HCT116 (cell line): ENCODE measurements around the gene SDK2. TPM values are rescaled to one million over a fixed set of nuclear protein-coding genes. Genes with fewer than 3 reads are reported as not detected.

Source experiments
- ATAC-seq: fragments of 200-7000 bp; cut with Tn5 transposase; 2 replicates; pipeline ENCODE4 v1.9.1; 2020; ENCODE audit warnings: mild to moderate bottlenecking, moderate library complexity
- BruUV-seq: library from RNA; stranded (reverse); fragments of 400-500 nt; replicated peaks from 2 replicates; lab custom pipeline; 2021; lab: Mats Ljungman, UMichigan
- CTCF ChIA-PET: fragments of 300-600 bp; sonication (Branson Sonifier 250); formaldehyde crosslinking; loops from one replicate; lab custom pipeline; 2021; ENCODE audit warnings: antibody characterized with exemption; lab: Charles Lee
- POLR2A ChIA-PET: fragments of 300-600, 350-600 bp; sonication (Branson Sonifier 250); formaldehyde crosslinking; loops from one replicate; lab custom pipeline; 2021; ENCODE audit warnings: antibody characterized with exemption; lab: Charles Lee
- RAD21 ChIA-PET, 2 experiments: fragments of 300-600 bp; sonication (Branson Sonifier 250); formaldehyde crosslinking; loops; one replicate each; lab custom pipeline; 2023; ENCODE audit warnings: low total read pairs in 2 of 2; ENCODE audit not compliant: uncharacterized antibody in 2 of 2, unreplicated experiment in 2 of 2, low non-redundant PET in 1 of 2; lab: Charles Lee
- DNase-seq: peaks from one replicate; pipeline ENCODE4 v3.0.0-alpha.2; 2010; ENCODE audit warnings: low read depth, low spot score
- H2AFZ ChIP-seq: fragments of 200-600 bp; shearing (Covaris generic), sonication (generic); 2 replicates; pipeline ENCODE4 v1.6.1; 2017; ENCODE audit warnings: low read depth, mixed run types, mixed read lengths, antibody characterized with exemption, low read length; ENCODE audit not compliant: poor library complexity, severe bottlenecking
- H3K27ac ChIP-seq: 2 replicates; pipeline ENCODE4 v1.5.1; 2012; ENCODE audit warnings: low read depth, low read length
- H3K27me3 ChIP-seq: fragments of 200-600 bp; sonication (generic); 2 replicates; pipeline ENCODE4 v1.6.1; 2016; ENCODE audit warnings: mixed run types, low read length, mixed read lengths; ENCODE audit not compliant: insufficient read depth
- H3K36me3 ChIP-seq, 2 experiments: fragments of 200-500 bp in 1 of 2; fragments of 200-600 bp in 1 of 2; sonication (Bioruptor generic) in 1 of 2; sonication (generic) in 1 of 2; 2 replicates each; pipeline versions ENCODE4 v1.5.1 to v1.6.1; 2014 to 2016; ENCODE audit warnings: low read length in 2 of 2, inconsistent platforms in 1 of 2, mixed read lengths in 1 of 2, mixed run types in 1 of 2; ENCODE audit not compliant: insufficient read depth in 2 of 2, control insufficient read depth in 1 of 2
- H3K4me1 ChIP-seq, 2 experiments: fragments of 200-600 bp in 1 of 2; sonication (generic) in 1 of 2; 2 replicates each; pipeline versions ENCODE4 v1.5.1 to v1.6.1; 2012 to 2017; ENCODE audit warnings: low read length in 2 of 2, inconsistent platforms in 1 of 2, mild to moderate bottlenecking in 1 of 2, mixed read lengths in 1 of 2, mixed run types in 1 of 2, moderate library complexity in 1 of 2; ENCODE audit not compliant: insufficient read depth in 2 of 2, control insufficient read depth in 1 of 2
- H3K4me2 ChIP-seq: fragments of 200-600 bp; sonication (generic); 2 replicates; pipeline ENCODE4 v1.6.1; 2017; ENCODE audit warnings: mixed run types, low read length, mixed read lengths
- H3K4me3 ChIP-seq, 2 experiments: fragments of 200-600 bp in 1 of 2; sonication (generic) in 1 of 2; replicated peaks in 1 of 2; 2 replicates each; pipeline ENCODE4 v1.5.1; 2011 to 2016; ENCODE audit warnings: low read length in 2 of 2, control low read depth in 1 of 2, low read depth in 1 of 2, mild to moderate bottlenecking in 1 of 2, mixed read lengths in 1 of 2, mixed run types in 1 of 2
- H3K79me2 ChIP-seq: fragments of 200-600 bp; sonication (generic); 2 replicates; pipeline ENCODE4 v1.6.1; 2017; ENCODE audit warnings: mild to moderate bottlenecking, mixed run types, low read length, moderate library complexity, mixed read lengths; ENCODE audit not compliant: insufficient read depth
- H3K9ac ChIP-seq: fragments of 200-600 bp; sonication (generic); 2 replicates; pipeline ENCODE4 v1.6.1; 2016; ENCODE audit warnings: low read length, mixed read lengths
- H3K9me2 ChIP-seq: fragments of 200-600 bp; sonication (generic), shearing (Covaris generic); 2 replicates; pipeline ENCODE4 v1.6.1; 2017; ENCODE audit warnings: mixed run types, mild to moderate bottlenecking, moderate library complexity; ENCODE audit not compliant: insufficient read depth
- H3K9me3 ChIP-seq, 2 experiments: fragments of 200-500 bp in 1 of 2; fragments of 200-600 bp in 1 of 2; sonication (Bioruptor generic) in 1 of 2; sonication (generic) in 1 of 2; 2 replicates each; pipeline ENCODE4 v1.6.1; 2014 to 2017; ENCODE audit warnings: low read length in 2 of 2, mixed read lengths in 2 of 2, inconsistent platforms in 1 of 2, low read depth in 1 of 2, mild to moderate bottlenecking in 1 of 2, mixed run types in 1 of 2, moderate library complexity in 1 of 2; ENCODE audit not compliant: control insufficient read depth in 1 of 2, insufficient read depth in 1 of 2
- H4K20me1 ChIP-seq: fragments of 200-600 bp; sonication (generic), shearing (Covaris generic); 2 replicates; pipeline ENCODE4 v1.6.1; 2017; ENCODE audit warnings: mixed run types, mild to moderate bottlenecking, moderate library complexity; ENCODE audit not compliant: insufficient read depth
- CEBPB ChIP-seq: IDR thresholded peaks from 2 replicates; pipeline ENCODE4 v1.6.1; 2012; ENCODE audit warnings: low read depth
- EGR1 ChIP-seq: IDR thresholded peaks from 2 replicates; pipeline ENCODE4 v1.6.1; 2012; ENCODE audit warnings: low read depth
- EZH2 ChIP-seq: fragments of 200-600 bp; sonication (generic); IDR thresholded peaks from 2 replicates; pipeline ENCODE4 v1.6.1; 2017; ENCODE audit warnings: antibody characterized with exemption, mixed run types
- EZH2phosphoT487 ChIP-seq: fragments of 200-600 bp; IDR thresholded peaks from 2 replicates; pipeline ENCODE4 v1.6.1; 2018; ENCODE audit warnings: antibody characterized with exemption, borderline replicate concordance
- POLR2A ChIP-seq: IDR thresholded peaks from 2 replicates; pipeline ENCODE4 v1.7.0; 2011; ENCODE audit warnings: borderline replicate concordance; ENCODE audit not compliant: insufficient read depth, insufficient read length; ENCODE audit errors: extremely low read depth
- RAD21 ChIP-seq: IDR thresholded peaks from 2 replicates; pipeline ENCODE4 v1.6.1; 2012; ENCODE audit warnings: low read depth, mild to moderate bottlenecking
- SIN3A ChIP-seq: IDR thresholded peaks from 2 replicates; pipeline ENCODE4 v1.6.1; 2012; ENCODE audit warnings: low read depth
- SP1 ChIP-seq: IDR thresholded peaks from 2 replicates; pipeline ENCODE4 v1.6.1; 2012; ENCODE audit warnings: low read depth
- ZFX ChIP-seq: fragments of 450-650 bp; IDR thresholded peaks from 2 replicates; pipeline ENCODE4 v1.6.1; 2017
- ZNF274 ChIP-seq: fragments of 200-500 bp; sonication (Bioruptor generic); IDR thresholded peaks from 2 replicates; pipeline ENCODE4 v1.6.1; 2014; ENCODE audit warnings: mild to moderate bottlenecking, low read depth, low read length, inconsistent platforms
- intact Hi-C: fragments of 100-400 bp; cut with micrococcal nuclease; formaldehyde crosslinking; loops from 2 replicates; pipeline ENCODE4 v1.10.0; 2022
- total RNA-seq: library from RNA; stranded (reverse); gene quantifications from one replicate; pipeline ENCODE4 v1.2.1, GENCODE V29; 2021; ENCODE audit not compliant: unreplicated experiment
- TF ChIP-seq, protein P1 (sequence below): IDR thresholded peaks from 2 replicates; pipeline ENCODE4 v1.6.1; 2012
- TF ChIP-seq, protein P2 (sequence below): IDR thresholded peaks from 2 replicates; pipeline ENCODE4 v1.6.1; 2012; ENCODE audit warnings: low read depth
- TF ChIP-seq, protein P3 (sequence below), 3 experiments: fragments of 200-600 bp in 1 of 3; sonication (generic) in 1 of 3; IDR thresholded peaks in 2 of 3; conservative IDR thresholded peaks in 1 of 3; 2 replicates each; pipeline ENCODE4 v1.5.1; 2012 to 2017; ENCODE audit warnings: low read depth in 2 of 3, low read length in 2 of 3, antibody characterized with exemption in 1 of 3, borderline replicate concordance in 1 of 3, control low read depth in 1 of 3, mild to moderate bottlenecking in 1 of 3, mixed read lengths in 1 of 3, mixed run types in 1 of 3, moderate library complexity in 1 of 3; ENCODE audit not compliant: insufficient read depth in 1 of 3

Gene SDK2
- total RNA-seq, 1 experiment from 2014 or later, result 0.10 TPM

DNA sequence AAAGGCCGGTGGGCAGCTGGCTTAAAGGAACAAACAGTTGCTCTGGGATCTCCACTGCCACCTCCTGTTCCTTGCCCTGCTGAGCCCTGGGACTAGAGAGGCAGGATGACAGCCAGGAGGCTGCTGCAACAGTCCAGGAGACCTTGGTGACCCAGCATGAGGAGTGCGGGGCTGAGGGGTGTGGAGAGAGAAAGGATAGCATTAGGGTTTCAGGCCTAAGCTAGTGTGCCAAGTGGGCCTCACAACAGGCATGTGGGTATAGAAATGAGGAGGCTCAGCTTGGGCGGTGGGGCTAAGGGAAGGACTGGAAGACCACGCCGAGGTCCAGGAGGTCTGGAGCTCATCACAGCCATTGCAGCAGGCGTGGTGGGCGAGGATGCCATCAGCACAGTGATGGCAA is 39.8 kb downstream of the SDK2 start:
- H3K27ac ChIP-seq, result no peak overlapping the region
- intact Hi-C loops, result no loop called here
- BruUV-seq, result no TSS peak
- H3K4me3 ChIP-seq, result no peak overlapping the region
- no peaks in the 10 kb centered on the region; the same call in 1 of the 2 replicates for H3K9me2 ChIP-seq
- TF ChIP-seq POLR2A (no peak), SP1 (no peak), EGR1 (no peak), CEBPB (no peak), ZNF274 (no peak), ZFX (no peak), RAD21 (no peak), EZH2phosphoT487 (no peak), SIN3A (no peak), EZH2 (no peak)
- TF ChIP-seq, protein P1, sequence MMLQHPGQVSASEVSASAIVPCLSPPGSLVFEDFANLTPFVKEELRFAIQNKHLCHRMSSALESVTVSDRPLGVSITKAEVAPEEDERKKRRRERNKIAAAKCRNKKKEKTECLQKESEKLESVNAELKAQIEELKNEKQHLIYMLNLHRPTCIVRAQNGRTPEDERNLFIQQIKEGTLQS, result no peak
- TF ChIP-seq, protein P2, sequence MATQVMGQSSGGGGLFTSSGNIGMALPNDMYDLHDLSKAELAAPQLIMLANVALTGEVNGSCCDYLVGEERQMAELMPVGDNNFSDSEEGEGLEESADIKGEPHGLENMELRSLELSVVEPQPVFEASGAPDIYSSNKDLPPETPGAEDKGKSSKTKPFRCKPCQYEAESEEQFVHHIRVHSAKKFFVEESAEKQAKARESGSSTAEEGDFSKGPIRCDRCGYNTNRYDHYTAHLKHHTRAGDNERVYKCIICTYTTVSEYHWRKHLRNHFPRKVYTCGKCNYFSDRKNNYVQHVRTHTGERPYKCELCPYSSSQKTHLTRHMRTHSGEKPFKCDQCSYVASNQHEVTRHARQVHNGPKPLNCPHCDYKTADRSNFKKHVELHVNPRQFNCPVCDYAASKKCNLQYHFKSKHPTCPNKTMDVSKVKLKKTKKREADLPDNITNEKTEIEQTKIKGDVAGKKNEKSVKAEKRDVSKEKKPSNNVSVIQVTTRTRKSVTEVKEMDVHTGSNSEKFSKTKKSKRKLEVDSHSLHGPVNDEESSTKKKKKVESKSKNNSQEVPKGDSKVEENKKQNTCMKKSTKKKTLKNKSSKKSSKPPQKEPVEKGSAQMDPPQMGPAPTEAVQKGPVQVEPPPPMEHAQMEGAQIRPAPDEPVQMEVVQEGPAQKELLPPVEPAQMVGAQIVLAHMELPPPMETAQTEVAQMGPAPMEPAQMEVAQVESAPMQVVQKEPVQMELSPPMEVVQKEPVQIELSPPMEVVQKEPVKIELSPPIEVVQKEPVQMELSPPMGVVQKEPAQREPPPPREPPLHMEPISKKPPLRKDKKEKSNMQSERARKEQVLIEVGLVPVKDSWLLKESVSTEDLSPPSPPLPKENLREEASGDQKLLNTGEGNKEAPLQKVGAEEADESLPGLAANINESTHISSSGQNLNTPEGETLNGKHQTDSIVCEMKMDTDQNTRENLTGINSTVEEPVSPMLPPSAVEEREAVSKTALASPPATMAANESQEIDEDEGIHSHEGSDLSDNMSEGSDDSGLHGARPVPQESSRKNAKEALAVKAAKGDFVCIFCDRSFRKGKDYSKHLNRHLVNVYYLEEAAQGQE, result no peak
- TF ChIP-seq, protein P3, sequence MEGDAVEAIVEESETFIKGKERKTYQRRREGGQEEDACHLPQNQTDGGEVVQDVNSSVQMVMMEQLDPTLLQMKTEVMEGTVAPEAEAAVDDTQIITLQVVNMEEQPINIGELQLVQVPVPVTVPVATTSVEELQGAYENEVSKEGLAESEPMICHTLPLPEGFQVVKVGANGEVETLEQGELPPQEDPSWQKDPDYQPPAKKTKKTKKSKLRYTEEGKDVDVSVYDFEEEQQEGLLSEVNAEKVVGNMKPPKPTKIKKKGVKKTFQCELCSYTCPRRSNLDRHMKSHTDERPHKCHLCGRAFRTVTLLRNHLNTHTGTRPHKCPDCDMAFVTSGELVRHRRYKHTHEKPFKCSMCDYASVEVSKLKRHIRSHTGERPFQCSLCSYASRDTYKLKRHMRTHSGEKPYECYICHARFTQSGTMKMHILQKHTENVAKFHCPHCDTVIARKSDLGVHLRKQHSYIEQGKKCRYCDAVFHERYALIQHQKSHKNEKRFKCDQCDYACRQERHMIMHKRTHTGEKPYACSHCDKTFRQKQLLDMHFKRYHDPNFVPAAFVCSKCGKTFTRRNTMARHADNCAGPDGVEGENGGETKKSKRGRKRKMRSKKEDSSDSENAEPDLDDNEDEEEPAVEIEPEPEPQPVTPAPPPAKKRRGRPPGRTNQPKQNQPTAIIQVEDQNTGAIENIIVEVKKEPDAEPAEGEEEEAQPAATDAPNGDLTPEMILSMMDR (IDR thresholded peaks at IDR 0.05 in 2 of 3, conservative IDR thresholded peaks at IDR 0.05 in 1 of 3; ENCODE audit: borderline replicate concordance in 1 of 3, insufficient read depth in 1 of 3, low read depth in 2 of 3, low read length in 2 of 3), result no peak
- ChIA-PET POLR2A (no interaction called here), RAD21 (no interaction called here), CTCF (no interaction called here)
- H3K4me2 ChIP-seq, result no peak overlapping the region
- DNase-seq (no peak), ATAC-seq (no peak)
- no peaks in the 10 kb centered on the region for H3K36me3 ChIP-seq
- H3K9ac ChIP-seq, result no peak overlapping the region
- H3K9me3 ChIP-seq, result no peaks in the 10 kb centered on the region
- no peaks in the 10 kb centered on the region for H3K4me1 ChIP-seq
- no peaks in the 10 kb centered on the region for H3K79me2 ChIP-seq
- H4K20me1 ChIP-seq, result no peaks in the 10 kb centered on the region
- H3K27me3 ChIP-seq, result peaks cover 18% of the 10 kb centered on the region
- H2AFZ ChIP-seq, result no peak overlapping the region
